GM19023 (cell line): ENCODE results near the gene OR2D2.
A peak's percentile ranks its signal among the peaks of the same experiment; 100 is the strongest.
"Not testable (repeated sequence)": the region's sequence is repeated elsewhere in the genome, so short reads cannot be mapped to it uniquely, and the experiment has no call there.

Source experiments
- ATAC-seq: cut with Tn5 transposase; IDR thresholded peaks from one replicate; pipeline ENCODE4 v1.9.1; 2021; ENCODE audit warnings: mild to moderate bottlenecking, moderate library complexity; ENCODE audit not compliant: unreplicated experiment

Gene OR2D2

DNA sequence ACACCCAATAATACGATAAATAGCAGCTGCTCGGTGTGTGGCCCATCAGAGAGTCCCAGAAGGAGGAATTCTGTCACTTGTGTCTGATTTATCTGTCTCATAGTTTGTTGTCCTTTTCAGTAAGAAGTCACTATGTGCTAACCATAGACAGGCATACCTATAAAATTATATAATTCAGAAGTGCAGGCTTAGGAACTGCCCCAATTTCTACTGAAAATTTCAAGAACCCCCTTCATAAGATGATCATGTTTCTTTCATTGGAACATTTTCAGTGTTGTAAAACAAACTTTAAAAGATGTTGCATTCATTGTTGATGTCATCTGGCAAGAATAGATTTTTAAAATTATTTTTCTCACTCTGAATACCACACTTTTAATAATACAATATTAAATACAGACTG is at the start of gene OR2D2:
OR2D2 (minus strand) TSS at position 101 of the 400 bp plus-strand sequence; CDS start at position 101, 0 bp downstream.
- ATAC-seq = no peak

- ATAC-seq = no peak
Observed at GRCh38 chr11:6941970-6942369, 49.7 kb upstream of the OR2D2 start.

- no peak for ATAC-seq
Observed at GRCh38 chr11:6932145-6932544, 39.8 kb upstream of the OR2D2 start.

GRCh38 chr11:6931146-6931713 is 38.9 kb upstream of the OR2D2 start:
- ATAC-seq = no peak

DNA sequence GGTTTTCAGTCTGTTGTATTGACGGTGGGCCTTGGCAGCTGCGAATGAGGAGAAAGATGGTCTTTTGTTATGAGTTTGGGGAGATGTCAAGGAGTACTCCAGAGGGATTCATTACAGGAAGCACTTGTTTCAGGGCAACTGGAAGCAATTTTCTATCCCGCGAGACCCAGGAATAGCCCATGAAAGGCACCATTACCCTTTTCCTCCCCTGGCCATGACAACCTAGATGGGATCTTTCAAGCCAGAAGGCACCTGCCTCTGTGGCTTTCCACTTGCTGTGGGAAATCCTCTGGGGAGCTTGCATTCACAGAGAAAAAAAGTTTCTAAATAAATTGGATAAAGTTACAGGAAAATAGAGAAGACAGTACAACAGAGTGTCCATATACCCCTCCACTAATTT is 36.6 kb upstream of the OR2D2 start:
- ATAC-seq = no peak

DNA sequence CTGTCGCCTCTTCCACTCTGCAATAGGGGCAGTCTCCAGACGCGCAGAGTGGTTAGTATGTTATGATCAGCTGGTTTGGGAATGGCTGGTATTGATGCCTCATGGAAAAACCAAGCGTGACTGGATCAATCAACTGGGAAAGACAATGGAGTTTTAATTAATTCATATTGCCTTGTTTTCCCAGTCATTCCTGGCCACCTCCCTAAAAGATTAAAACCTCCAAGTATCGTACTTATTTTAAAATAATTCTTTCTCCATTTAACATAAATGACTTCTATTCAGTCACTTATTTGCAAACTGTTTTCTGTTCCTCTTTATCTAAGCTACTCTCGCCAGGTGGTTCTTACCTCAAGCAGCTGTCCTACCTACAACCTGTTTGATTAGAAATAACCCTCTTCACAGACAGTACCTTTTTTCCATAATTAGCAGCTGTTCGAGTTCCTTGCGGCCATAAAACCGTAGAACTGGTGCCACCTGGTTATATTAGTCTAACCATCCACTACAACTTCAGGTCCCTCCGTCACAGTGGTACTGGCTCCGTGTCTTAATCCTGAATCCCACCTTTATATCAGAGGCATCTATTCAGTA is 34.8 kb upstream of the OR2D2 start:
- ATAC-seq = peak; percentile 60

DNA sequence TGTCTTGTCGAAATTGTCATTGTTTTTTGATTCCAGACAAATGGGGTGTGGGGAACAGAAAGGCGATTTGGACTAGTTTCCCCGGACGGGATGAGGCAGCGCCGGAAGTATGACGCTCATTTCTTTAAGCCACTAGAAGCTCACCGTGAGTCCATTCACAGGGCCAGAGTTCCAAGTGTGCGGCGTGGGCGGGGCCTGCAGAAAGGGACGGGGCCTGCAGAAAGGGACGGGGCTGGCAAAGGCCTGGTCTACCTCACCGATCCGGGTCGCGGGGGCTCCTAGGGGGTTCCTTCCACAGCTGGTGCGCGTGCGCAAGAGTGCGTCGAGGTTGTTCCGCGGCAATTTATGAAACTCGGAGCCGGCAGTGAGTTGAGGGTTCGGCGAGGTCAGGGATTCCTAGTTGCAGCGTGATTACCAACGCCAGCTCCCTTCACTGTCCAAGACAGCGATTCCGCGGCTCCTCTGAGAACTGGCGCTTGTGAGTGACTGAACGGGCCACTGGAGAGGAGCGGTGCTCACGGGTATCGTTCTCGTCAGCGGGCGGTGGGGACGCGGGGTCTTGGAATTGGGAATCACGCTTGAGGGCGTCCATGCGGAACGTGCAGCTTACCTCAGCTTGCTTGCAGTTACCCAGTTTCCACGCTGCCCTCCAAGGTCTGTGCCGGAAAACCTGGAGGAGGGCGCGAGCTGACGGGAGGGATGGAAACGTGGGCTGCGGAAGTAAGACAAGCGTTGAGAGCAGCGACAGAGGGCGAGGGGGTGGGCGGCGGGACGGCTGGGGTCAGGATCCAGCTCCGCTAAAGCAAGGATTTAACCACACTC is 34.1 kb upstream of the OR2D2 start, which contains the start of gene ZNF215:
ZNF215 (plus strand) TSS at position 219 of the 822 bp plus-strand sequence. CDS start 5,847 bp downstream, outside the sequence.
- ATAC-seq = peak; percentile 69

GRCh38 chr11:6925636-6926207 is 33.4 kb upstream of the OR2D2 start:
- ATAC-seq = peak; percentile 13

GRCh38 chr11:6925007-6925577 is 32.8 kb upstream of the OR2D2 start:
- no peak for ATAC-seq

DNA sequence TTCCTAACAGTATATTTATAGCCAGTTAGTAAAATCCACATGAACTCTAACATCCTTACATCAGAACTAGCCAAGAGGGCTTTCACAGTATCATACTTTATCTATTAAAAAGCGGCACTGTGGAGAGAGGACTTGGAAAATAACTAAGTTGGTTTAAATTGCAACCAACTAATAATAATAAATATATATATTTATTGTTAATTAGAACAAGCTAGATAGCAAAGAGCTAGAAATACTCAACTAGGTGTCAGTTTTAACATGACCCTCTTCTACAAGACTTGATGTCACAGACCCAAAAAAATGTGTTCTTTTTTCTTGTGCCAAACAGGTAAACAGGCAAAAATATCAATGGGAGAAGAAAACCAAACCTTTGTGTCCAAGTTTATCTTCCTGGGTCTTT is 28.4 kb upstream of the OR2D2 start, which contains the start of gene OR2D3:
OR2D3 (plus strand) TSS at position 301 of the 400 bp plus-strand sequence; CDS start at position 301, 0 bp downstream.
- ATAC-seq = no peak

DNA sequence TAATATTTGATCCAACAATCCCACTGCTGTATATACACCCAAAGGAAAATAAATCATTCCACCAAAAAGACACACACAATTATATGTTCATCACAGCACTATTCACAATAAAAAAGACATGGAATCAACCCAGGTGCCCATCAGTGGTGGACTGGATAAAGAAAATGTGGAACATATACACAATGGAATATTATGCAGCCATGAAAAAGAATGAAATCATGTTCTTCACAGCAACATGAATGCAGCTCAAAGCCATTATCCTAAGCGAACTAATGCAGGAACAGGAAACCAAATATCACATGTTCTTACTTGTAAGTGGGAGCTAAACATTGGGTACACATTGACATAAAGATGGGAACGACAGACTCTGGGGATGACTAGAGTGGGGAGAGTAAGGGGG is 27.4 kb upstream of the OR2D2 start:
- ATAC-seq = no peak

- no peak for ATAC-seq
Observed at GRCh38 chr11:6911948-6912347, 19.6 kb upstream of the OR2D2 start.

- no peak for ATAC-seq
Observed at GRCh38 chr11:6911378-6911777, 19.1 kb upstream of the OR2D2 start.

DNA sequence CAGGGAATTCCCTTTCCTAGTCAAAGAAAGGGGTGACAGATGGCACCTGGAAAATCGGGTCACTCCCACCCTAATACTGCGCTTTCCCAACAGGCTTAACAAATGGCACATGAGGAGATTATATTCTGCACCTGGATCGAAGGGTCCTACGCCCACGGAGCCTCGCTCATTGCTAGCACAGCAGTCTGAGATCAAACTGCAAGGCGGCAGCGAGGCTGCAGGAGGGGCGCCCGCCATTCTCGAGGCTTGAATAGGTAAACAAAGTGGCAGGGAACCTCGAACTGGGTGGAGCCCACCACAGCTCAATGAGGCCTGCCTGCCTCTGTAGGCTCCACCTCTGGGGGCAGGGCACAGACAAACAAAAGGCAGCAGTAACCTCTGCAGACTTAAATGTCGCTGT is 12.5 kb upstream of the OR2D2 start:
- ATAC-seq = not testable (repeated sequence)

DNA sequence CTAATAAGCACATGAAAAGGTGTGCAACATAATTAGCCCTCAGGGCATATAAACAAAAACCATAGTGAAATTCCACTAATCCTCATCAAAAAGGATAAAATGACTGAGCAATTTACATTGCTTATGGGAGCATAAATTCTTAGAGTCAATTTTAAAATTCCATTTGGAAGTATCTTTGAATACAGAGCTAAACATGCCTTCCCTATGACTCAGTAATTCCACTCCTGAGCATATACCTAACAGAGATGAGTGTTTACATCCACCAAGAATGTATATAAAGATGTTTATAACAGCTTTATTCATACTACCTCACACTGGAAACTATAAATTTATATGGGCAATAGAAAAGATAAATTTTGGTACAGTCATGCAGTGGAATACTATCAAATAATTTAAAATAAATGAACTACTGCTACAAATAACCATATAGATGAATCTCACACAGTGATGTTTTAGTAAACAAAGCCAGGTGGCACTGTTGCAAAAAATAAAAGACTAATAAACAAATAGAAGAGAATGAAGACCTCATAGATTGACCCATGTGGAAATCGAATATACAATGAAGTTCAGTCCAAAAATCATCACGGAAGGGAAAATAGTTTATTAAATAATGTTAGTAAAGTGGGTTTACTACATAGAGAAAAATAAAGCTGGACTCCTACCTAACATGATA is 8.2 kb upstream of the OR2D2 start:
- no peak for ATAC-seq

GRCh38 chr11:6898911-6899310 is 6.6 kb upstream of the OR2D2 start:
- no peak for ATAC-seq

DNA sequence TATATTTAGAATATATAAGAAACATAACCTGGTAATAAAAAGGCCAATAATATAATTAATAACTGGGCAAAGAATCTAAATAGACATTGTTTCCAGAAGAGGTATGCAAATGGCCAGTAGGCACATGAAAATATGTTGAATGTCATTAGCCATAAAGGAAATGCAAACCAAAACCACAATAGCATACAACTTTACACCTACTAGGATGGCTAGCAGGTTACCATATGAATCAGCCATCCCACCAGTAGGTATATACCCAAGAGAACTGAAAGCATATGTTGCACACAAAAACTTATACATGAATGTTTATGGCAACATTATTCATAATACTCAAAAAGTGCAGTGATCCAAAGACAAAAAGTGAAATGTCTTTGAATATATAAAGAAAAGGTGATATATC is 2.7 kb upstream of the OR2D2 start:
- ATAC-seq = peak; percentile 62

DNA sequence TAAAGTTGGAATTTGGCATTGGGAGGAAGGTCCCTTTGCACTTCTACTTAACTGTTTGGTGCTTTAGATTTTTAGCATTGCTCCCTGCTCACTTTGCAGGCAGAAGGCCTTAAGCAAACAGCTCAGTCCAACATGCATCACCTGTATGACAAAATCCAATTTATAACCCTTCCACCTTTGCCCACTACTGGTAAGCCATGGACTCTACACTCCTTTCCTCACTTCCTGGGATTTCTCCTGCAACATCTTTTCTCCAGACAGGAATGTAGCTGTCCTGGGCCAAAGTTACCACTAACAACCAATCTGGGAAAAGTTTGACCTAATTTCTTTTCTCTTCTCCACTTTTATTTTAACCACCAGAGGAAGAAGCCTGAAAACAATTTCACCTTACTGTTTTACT is 1.8 kb upstream of the OR2D2 start:
- no peak for ATAC-seq

- ATAC-seq = no peak
Observed at GRCh38 chr11:6889835-6890234, 2.5 kb downstream of the OR2D2 start.

DNA sequence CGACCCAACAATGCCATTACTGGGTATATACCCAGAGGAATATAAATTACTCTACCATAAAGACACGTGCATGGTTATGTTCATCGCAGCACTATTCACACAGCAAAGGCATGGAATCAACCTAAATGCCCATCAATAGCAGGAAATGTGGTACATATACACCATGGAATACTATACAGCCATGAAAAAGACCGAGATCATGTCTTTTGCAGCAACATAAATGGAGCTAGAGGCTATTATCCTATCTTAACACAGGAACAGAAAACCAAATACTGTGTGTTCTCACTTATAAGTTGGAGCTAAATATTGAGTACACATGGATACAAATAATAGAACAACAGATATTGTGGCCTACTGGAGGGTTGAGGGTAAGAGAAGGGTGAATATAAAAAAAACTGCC is 3.5 kb downstream of the OR2D2 start:
- no peak for ATAC-seq

DNA sequence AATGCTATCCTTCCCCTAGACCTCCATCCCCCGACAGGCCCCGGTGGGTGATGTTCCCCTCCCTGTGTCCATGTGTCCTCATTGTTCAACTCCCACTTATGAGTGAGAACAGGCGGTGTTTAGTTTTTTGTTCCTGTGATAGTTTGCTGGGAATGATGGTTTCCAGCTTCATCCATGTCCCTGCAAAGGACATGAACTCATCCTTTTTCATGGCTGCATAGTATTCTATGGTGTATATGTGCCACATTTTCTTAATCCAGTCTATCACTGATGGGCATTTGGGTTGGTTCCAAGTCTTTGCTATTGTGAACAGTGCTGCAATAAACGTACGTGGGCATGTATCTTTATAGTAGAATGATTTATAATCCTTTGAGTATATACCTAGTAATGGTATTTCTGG is 4.6 kb downstream of the OR2D2 start:
- ATAC-seq = not testable (repeated sequence)
